Stimulated activated CD8-positive, alpha-beta memory T cell treated with anti-CD3 and anti-CD28 coated beads, Interleukin-7, amount 100 ng/mL, for 48 hours (primary cell): ENCODE measurements around the gene NR4A1.

Experiments used
- DNase-seq, 2 donors: peaks; one replicate each; pipeline ENCODE4 v3.0.0-alpha.2; 2020; ENCODE audit warnings: low read depth in 1 of 2; ENCODE audit errors: extremely low read depth in 1 of 2

The NR4A1 gene

GRCh38 chr12:52041035-52041434 is 10.2 kb upstream of the NR4A1 start:
- no peak for DNase-seq

- no peak for DNase-seq
These were observed 9.5 kb upstream of the NR4A1 start for GRCh38 chr12:52041695-52042123.

- DNase-seq: no peak
These were observed 8.4 kb upstream of the NR4A1 start for GRCh38 chr12:52042706-52043385.

- no peak for DNase-seq
These were observed 7.6 kb upstream of the NR4A1 start for GRCh38 chr12:52043386-52044212.

- DNase-seq: no peak
These were observed 6.8 kb upstream of the NR4A1 start for GRCh38 chr12:52044292-52044983.

- no peak for DNase-seq
These were observed 5.4 kb upstream of the NR4A1 start for GRCh38 chr12:52045794-52046199.

GRCh38 chr12:52046859-52047258 is 4.4 kb upstream of the NR4A1 start:
- DNase-seq: no peak

- DNase-seq: no peak
These were observed 2.0 kb upstream of the NR4A1 start for GRCh38 chr12:52049286-52049685.

- no peak for DNase-seq
These were observed 1.6 kb upstream of the NR4A1 start for GRCh38 chr12:52049688-52050087.

GRCh38 chr12:52050116-52050757 is 1.0 kb upstream of the NR4A1 start:
- DNase-seq: no peak

GRCh38 chr12:52052468-52053186 is 1.4 kb downstream of the NR4A1 start:
- DNase-seq: no peak

- no peak for DNase-seq
These were observed 2.4 kb downstream of the NR4A1 start for GRCh38 chr12:52053536-52054209.

- no peak for DNase-seq
These were observed 3.1 kb downstream of the NR4A1 start for GRCh38 chr12:52054231-52054832.

- no peak for DNase-seq
These were observed 3.8 kb downstream of the NR4A1 start for GRCh38 chr12:52054833-52055730.

- no peak for DNase-seq
These were observed 4.8 kb downstream of the NR4A1 start for GRCh38 chr12:52055731-52056711.

- DNase-seq: no peak
These were observed 5.8 kb downstream of the NR4A1 start for GRCh38 chr12:52056801-52057637.
